GM18909 (cell line): ENCODE results near the gene STAB1.

Source experiments
- ATAC-seq: cut with Tn5 transposase; IDR thresholded peaks from one replicate; pipeline ENCODE4 v1.9.1; 2021; ENCODE audit warnings: mild to moderate bottlenecking; ENCODE audit not compliant: unreplicated experiment, poor library complexity

The STAB1 gene, protein sequence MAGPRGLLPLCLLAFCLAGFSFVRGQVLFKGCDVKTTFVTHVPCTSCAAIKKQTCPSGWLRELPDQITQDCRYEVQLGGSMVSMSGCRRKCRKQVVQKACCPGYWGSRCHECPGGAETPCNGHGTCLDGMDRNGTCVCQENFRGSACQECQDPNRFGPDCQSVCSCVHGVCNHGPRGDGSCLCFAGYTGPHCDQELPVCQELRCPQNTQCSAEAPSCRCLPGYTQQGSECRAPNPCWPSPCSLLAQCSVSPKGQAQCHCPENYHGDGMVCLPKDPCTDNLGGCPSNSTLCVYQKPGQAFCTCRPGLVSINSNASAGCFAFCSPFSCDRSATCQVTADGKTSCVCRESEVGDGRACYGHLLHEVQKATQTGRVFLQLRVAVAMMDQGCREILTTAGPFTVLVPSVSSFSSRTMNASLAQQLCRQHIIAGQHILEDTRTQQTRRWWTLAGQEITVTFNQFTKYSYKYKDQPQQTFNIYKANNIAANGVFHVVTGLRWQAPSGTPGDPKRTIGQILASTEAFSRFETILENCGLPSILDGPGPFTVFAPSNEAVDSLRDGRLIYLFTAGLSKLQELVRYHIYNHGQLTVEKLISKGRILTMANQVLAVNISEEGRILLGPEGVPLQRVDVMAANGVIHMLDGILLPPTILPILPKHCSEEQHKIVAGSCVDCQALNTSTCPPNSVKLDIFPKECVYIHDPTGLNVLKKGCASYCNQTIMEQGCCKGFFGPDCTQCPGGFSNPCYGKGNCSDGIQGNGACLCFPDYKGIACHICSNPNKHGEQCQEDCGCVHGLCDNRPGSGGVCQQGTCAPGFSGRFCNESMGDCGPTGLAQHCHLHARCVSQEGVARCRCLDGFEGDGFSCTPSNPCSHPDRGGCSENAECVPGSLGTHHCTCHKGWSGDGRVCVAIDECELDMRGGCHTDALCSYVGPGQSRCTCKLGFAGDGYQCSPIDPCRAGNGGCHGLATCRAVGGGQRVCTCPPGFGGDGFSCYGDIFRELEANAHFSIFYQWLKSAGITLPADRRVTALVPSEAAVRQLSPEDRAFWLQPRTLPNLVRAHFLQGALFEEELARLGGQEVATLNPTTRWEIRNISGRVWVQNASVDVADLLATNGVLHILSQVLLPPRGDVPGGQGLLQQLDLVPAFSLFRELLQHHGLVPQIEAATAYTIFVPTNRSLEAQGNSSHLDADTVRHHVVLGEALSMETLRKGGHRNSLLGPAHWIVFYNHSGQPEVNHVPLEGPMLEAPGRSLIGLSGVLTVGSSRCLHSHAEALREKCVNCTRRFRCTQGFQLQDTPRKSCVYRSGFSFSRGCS (N-terminal part only)

DNA sequence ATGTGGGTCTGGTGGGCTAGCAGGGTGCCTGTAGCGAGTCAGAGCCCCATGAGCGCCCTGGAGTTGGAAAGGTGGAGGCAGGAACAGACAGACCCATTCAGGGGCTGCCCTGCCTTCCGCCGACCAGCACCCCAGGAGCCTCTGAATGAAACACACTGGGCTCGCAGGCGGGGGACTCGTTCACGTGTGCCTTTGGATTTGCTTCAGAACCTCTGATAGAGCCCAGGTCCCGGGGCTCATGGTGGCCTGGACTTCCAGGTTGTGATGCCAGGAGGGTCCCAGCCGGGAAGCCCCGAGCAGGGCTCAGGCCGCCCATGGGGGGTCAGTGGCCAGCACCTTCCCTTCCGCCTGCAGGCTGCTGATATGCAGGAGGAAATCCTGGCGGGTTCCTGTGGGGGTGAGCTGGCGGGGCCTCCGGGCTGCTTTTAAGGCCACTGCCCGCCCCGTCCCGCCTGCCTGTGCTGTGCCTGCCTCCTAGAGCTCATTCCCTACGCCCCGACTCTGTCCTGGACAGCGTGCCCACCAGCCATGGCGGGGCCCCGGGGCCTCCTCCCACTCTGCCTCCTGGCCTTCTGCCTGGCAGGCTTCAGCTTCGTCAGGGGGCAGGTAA lies at the start of gene STAB1:
Gene STAB1, plus strand, starts transcription at position 453 of the 610 bp plus-strand sequence. Its CDS starts 76 bp downstream, at position 529.
- ATAC-seq: no peak

DNA sequence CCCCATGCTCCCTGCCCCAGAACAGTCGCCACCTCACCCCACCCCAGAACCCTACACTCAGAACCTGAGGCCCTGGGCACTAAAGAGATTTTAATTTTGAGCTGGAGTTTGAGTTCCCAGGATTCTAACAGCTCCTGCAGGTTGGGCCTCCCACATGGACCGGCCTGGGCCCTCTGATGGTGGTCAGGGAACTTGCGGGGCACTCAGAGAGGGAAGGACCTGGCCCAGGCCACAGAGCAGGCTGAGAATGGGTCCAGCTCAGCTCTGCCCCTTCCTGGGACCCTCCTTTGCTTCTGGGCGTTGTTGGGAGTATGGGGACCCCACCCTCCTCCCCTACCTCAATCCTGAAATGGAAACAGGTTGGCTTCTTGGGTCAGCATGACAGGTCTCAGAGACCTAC lies 49.1 kb upstream of the STAB1 start:
- ATAC-seq: no peak

DNA sequence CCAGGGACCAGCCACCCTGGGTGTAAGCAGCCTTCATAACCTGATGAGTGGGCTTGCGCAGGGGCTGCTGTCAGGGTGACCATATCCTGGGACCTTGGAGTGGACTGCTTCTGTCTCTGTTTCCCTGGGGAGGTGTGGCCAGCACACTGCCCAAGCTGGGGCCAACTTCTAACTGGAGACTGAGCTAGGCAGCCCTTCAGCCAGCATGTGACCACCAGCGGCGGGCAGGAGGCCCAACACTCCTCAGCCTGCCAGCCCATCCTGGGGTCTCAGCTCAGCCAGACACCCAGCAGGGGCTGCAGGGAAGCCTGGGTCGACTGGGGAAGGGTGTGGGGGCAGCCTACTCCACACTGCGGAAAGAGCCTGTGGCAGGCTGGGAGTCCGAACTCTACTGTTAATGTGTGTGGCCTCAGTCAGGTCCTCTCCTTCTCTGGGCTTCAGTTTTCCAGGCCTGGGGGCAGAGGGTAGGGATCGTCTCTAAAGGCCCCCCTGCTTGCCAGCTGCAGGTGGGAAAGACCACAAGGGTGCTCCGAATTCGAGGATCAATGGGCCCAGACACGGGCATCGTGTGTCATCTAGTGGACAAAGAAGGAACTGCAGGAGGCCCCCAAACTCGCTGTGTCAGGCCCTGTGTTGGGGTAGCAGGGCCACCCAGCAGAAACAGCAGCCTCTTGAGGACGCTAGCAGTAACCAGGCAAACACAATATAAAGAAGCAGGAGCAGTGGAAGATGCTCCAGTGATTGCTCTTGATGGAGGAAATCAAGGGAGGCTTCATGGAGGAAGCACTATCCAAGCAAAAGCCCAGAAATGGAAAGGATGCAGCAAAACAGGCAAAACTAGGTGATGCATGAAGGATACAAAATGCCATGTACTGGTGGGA lies 48.3 kb upstream of the STAB1 start:
- peak; percentile 59 for ATAC-seq

DNA sequence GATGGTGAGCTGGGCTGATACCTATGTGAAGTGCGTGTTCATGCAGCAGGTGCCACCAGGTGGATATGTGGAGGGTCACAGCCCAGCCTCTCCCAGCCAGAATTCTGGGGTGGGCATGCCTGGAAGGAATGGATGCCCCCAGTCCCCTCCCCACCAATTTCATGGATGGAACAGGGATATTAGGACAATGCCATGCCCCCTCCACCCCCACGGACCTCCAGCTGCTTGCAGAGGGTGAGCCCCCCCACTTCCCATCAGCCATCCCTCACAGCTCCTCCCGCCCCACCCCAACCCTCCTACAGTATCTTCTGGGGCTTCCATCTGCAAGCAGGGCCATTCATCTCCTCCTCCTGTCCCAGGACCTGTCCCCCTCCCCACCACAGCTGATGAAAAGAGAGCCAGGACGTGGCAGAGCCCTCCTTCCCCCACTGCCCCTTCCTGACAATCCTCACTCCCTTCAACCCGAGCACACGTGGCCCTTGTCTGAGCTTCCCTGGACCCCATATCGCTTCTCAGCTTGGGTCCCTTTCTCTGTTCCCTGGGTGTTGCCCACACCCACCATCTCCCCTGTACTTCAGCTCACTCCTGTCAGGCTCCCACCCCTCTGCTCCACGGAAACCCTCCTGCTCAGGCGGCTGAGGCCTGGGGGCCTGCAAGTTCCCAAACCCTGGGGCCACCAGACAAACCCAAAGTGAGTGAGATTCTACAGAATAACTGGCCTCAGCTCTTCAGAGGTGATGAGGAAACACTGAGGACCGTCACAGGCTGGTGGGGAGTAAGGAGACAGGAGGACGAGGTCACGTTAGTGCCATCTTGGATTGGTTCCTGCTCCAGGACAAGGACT lies 47.4 kb upstream of the STAB1 start:
- no peak for ATAC-seq

DNA sequence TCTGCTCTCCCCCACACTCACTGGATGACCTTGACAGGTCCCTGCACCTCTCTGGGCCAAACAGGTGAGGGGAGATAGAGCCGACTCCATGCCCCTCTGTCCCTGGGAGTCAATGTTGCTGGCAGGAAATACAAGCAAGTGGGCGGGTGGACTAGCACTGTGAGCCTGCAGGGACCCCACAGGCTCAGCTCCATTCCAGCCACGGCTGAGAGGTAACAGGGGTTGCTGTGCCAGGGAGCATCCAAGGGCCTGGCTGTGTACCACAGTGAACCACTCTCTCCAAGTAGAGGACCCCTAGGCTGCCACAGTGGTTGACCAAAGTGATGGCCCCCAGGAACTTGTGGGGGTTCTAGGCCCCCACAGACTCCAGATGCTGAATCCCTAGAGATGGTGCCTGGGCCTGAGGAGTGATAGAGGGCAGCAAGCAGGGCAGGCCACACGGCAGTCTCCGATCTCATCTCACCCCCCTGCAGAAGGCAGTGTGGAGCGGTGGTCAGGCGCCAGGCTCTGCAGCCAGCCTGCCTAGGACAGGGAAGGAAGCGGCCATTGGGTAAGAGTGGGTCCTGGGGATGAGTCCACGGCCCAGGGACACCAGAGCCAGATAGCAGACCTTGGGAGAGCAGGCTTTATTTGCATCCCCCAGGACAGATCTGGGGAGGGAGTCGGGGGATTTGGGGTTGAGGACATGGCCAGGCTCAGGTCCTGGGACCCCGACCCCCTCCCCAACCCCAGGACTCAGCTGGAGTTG lies 44.5 kb upstream of the STAB1 start:
- no peak for ATAC-seq

DNA sequence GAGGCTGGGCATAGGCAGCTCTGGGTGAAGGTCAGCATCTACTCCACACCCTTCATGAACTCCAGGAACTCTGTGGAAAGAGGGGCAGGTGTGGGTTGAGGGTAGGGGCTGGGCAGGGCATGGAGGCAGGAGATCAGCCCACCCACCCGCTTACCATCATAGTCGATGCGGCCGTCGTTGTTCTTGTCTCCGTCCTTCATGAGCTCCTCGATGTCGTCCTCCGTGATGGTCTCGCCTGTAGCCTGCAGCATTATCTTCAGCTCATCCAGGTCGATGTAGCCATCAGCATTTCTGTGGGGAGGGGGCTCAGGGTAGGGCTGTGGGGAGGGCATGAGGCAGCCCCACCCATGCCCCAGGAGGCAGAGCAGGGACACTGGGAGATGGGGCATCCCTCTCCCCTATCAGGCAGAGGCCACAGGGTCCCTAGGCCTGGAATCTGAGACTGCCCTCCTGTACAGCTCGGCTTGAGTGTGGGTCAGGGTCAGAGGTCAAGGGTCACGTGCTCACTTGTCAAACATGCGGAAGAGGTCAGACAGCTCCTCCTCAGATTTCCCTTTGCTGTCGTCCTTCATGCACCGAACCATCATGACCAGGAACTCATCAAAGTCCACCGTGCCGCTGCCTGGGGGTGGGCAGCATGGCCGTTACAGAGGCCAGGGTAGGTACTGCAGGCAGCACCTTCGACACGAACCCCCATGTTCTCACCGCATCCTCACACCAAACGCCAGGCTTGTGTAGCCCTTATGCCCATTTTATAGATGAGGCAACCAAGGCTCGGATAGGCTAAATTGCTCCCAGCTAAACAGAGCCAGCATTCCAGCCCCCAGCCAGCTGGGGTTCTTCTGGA lies 43.7 kb upstream of the STAB1 start:
- ATAC-seq: no peak

DNA sequence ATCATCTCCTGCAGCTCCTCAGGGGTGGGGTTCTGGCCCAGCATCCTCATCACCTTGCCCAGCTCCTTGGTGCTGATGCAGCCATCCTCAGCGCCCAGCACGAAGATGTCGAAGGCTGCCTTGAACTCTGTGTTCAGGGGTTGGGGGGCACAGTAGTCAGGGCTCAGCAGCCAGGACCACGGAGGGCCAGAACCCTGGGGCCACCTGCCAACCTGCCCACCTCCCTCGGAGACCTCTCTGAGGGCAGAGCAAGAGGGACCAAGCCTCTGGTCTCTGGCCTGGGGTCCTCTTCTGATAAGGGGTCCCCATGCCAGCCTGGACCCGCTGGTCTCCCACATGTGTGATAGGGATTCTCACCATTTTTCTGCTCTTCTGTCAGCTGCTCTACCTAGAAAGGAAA lies 43.0 kb upstream of the STAB1 start:
- no peak for ATAC-seq

DNA sequence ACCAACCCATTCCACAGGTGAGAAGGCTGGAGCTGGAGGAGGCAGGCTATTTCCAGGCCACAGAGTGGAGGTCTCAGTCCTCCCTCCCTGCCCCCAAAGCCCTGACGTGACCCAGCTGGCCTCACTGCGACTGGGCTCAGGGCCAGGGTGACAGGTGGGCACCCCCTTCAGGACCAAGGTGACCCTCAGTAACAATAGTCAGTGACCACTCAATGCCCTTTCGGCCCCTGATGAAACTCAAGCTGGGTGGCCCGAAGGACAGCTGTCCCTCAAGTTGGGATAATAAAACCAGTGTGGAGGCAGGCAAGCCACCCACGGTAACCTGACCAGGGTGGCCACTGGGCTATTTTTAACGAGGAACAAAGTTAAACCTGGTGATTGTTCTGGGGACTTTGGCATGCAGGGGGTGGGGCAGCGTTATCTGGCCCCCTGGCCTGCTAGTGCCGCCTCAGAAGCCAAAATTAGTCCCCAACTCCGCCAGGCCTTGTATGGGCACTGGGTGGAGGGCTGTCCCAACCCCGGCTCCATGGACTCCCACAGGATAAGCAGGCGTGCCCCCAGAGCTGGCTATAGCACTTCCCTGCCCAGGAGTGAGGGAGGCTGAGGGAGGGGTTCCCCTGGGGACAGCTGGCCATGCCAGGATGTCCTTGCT lies 42.4 kb upstream of the STAB1 start:
- no peak for ATAC-seq

DNA sequence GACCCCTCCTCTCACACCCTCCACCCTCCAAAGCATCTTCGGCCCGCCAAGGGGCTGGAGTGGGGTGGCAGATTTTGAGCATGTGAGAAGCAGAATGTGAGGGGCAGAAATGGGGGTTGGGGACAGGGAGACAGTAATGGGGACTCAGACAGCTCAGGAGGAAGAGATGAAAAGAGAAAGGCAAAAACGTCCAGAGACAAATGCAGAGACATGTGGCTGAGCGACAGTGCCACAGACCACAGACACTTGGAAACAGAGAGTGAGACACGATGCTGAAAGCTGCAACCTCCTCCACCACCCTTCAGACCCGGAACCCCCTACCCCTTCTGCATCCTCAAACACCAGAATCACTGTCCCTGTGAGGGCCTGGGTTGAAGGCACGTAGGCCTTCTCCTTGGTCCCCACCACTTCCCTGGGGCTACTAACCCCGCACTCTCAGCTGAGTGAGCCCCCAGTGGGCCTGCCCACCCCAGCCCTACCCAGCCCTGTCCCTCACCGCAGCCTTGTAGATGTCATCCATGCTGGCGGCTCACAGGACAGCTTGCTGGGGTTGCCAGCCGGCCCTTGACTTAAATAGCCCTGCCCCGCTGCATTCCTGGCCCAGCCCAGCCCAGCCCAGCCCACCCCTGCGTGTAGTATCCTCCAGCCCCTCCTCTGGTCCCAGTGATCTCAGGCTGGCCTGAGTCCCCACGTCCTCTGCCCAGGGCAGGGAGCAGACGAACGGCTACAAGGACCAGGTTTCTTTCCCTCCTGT lies 41.5 kb upstream of the STAB1 start, which contains the start of gene TNNC1:
Gene TNNC1, minus strand, starts transcription at position 546 of the 754 bp plus-strand sequence. Its CDS starts 26 bp downstream, at position 520.
- no peak for ATAC-seq

DNA sequence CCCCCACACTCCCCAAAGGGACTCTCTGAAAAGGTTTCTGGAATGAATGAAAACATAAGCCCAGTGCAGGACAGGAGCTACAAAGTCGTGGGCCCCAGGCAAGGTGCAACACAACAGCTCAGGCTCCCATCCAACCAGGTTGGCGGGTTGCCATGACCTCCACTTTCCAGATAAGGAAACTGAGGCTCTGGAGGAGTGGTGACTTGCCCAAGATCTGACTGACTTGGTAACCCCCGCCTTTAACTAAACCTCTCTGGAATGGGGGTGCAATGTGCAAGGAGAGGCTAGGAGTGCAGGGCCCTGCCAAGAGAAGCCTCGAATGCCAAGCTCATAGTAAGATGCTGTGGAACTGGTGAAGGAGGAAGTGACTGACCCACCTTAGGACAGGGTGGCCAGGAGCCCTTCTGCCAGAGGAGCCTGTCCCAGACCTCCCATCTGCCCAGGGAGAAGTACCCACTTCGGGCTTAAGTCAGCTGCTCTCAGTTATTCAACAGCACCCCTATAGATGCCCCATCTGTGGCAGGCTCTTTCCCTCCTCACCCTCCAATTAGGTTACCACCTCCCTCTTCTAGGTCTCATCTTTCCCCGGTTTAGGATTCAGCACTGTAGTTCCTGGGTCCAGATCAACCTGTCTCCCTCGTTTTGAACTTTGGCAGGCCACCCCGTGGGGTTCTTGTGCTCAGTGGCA lies 40.7 kb upstream of the STAB1 start:
- ATAC-seq: no peak

DNA sequence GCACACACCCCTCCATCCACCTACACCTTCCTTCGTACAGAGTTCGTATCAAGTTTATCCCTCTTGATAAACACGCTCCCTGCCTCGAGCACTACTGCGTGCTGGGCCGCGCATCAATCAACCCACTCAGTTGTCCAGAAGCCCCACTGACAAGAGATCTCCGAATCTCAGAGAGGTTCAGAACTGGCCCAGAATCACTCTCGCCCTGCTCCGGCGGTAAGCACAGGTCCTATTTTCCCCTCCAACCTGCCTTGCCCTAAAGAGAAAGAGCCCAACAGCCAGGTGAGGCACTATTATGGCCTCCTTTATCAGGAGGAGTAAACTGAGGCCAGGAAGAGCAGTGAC lies 40.2 kb upstream of the STAB1 start:
- no peak for ATAC-seq

DNA sequence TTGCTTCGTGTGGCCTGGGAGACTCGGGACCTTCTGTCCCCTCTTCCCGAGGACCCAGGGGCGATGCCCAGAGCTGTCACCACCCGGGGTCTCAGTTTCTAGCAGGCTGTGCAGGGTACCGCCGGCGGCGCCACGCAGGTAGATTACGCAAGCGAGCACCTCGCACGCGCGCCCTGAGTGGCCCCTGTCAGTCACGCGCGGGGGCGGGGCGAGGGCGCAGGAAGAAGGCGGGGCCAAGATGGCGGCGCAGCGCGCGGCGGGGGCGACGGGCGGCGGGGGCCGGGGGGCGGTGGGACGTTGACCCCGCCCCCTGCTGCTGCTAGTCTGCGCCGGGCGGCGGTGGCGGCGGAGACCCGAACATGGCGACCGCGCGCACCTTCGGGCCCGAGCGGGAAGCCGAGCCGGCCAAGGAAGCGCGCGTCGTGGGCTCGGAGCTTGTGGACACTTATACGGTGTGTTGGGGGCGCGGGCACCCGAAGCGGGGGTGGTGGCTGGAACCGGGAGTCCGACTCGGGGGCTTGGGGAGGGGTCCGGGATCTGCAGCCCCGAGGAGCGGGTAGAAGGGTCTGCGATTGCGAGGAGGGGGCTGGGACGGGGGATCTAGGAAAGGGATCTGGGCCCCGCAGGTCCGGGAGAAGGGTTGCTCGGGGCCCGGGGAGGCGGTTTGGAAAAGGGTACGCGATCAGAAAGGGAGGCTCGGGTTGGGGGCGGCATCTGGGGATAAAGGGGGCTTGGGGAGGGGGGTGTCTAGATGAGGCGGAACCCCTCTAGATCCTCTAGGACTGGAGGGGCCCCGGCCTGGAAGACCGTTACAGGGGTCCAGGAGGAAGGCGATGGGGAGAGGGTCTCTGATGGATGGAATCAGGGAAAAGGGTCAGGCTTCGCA lies 39.6 kb upstream of the STAB1 start, which contains the start of gene NISCH:
Gene NISCH, plus strand, starts transcription at position 322 of the 886 bp plus-strand sequence. Its CDS starts 38 bp downstream, at position 360.
- peak; percentile 80 for ATAC-seq

DNA sequence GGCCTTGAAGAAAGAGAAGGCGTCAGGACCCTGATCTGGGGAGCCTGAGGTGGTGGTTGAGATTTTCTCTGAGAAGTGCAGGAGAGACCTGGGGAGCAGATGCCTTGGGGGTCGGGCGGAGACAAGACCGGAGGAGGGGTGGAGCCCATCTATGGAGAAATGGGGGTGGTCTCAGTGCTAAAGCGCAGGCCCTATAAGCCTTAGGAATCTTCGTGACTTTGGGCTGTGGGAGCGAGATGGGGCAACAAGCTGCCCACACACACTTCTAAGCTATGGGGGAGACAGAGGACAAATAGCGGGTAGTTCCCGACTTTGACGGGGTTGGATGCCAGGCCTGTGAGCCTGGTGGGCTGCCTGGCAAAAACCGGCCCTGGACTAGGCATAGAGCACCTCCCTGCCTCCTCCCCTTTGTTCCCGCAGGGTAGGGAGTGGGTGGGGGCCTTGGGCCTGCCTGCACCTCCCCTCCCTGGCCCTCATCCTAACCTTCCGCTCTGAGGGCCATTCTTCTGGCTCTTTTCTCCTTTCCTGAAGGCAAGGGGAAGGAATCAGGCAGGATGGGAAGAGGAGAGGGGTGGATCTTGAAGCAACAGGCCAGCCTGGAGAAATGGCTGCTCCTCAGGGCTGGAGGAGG lies 38.9 kb upstream of the STAB1 start:
- ATAC-seq: no peak
